BE2C (cell line): ENCODE data around the gene SIPA1L3.

ENCODE experiments used
- DNase-seq: peaks from one replicate; pipeline ENCODE4 v3.0.0-alpha.2; 2020
- H3K27me3 ChIP-seq: fragments of 250-450 bp; sonication (Bioruptor Pico); 2 replicates; pipeline ENCODE4 v1.5.1; 2020; ENCODE audit warnings: mild to moderate bottlenecking
- H3K36me3 ChIP-seq: fragments of 250-450 bp; sonication (Bioruptor Pico); 2 replicates; pipeline ENCODE4 v1.5.1; 2020; ENCODE audit warnings: mild to moderate bottlenecking
- H3K4me1 ChIP-seq: fragments of 250-450 bp; sonication (Bioruptor Pico); 2 replicates; pipeline ENCODE4 v1.5.1; 2020
- H3K4me3 ChIP-seq: 2 replicates; pipeline ENCODE4 v1.5.1; 2011; ENCODE audit warnings: low read depth, low read length
- H3K9me3 ChIP-seq: fragments of 250-450 bp; sonication (Bioruptor Pico); 2 replicates; pipeline ENCODE4 v1.5.1; 2020
- CTCF ChIP-seq: IDR thresholded peaks from 2 replicates; pipeline ENCODE4 v1.5.1; 2012; ENCODE audit warnings: mild to moderate bottlenecking, low read depth, low read length

The SIPA1L3 gene

GRCh38 chr19:38173291-38174041 is 266.5 kb downstream of the SIPA1L3 start:
- TF ChIP-seq CTCF: no peak
- H3K9me3 ChIP-seq: no peaks in the 10 kb centered on the region
- H3K36me3 ChIP-seq: no peaks in the 10 kb centered on the region
- H3K4me1 ChIP-seq: peaks cover 5% of the 10 kb centered on the region; the same call in 1 of the 2 replicates
- H3K4me3 ChIP-seq: no peak overlapping the region
- DNase-seq: peak; percentile 58
- H3K27me3 ChIP-seq: no peaks in the 10 kb centered on the region

- Histone ChIP-seq H3K27me3 (no peaks in the 10 kb centered on the region), H3K36me3 (no peaks in the 10 kb centered on the region), H3K9me3 (no peaks in the 10 kb centered on the region), H3K4me3 (no peak overlapping the region), H3K4me1 (peaks cover 5% of the 10 kb centered on the region; the same call in 1 of the 2 replicates)
- no peak for TF ChIP-seq CTCF
- no peak for DNase-seq
Observed at GRCh38 chr19:38175422-38175821, 268.4 kb downstream of the SIPA1L3 start.

GRCh38 chr19:38180071-38180470 is 273.1 kb downstream of the SIPA1L3 start:
- H3K4me1 ChIP-seq: no peaks in the 10 kb centered on the region
- no peak for DNase-seq
- H3K36me3 ChIP-seq: peaks cover 4% of the 10 kb centered on the region
- no peaks in the 10 kb centered on the region for H3K9me3 ChIP-seq
- no peak overlapping the region for H3K4me3 ChIP-seq
- no peaks in the 10 kb centered on the region for H3K27me3 ChIP-seq
- TF ChIP-seq CTCF: no peak

- DNase-seq: no peak
- Histone ChIP-seq H3K4me1 (no peaks in the 10 kb centered on the region), H3K9me3 (no peaks in the 10 kb centered on the region), H3K36me3 (peaks cover 5% of the 10 kb centered on the region), H3K4me3 (peak overlapping the region; percentile 5; the same call in 1 of the 2 replicates), H3K27me3 (no peaks in the 10 kb centered on the region)
- no peak for TF ChIP-seq CTCF
Observed at GRCh38 chr19:38182536-38183210, 275.7 kb downstream of the SIPA1L3 start.

GRCh38 chr19:38183251-38183897 is 276.4 kb downstream of the SIPA1L3 start:
- Histone ChIP-seq H3K4me1 (no peaks in the 10 kb centered on the region), H3K4me3 (peak overlapping the region; percentile 55), H3K9me3 (no peaks in the 10 kb centered on the region), H3K36me3 (peaks cover 5% of the 10 kb centered on the region), H3K27me3 (no peaks in the 10 kb centered on the region)
- peak; percentile 72 for DNase-seq
- no peak for TF ChIP-seq CTCF
